GM21825 (cell line): ENCODE measurements around the gene EML1.
"Not testable (repeated sequence)": the region's sequence is repeated elsewhere in the genome, so short reads cannot be mapped to it uniquely, and the experiment has no call there.

ENCODE experiments used
- ATAC-seq: cut with Tn5 transposase; IDR thresholded peaks from one replicate; pipeline ENCODE4 v1.9.1; 2021; ENCODE audit warnings: mild to moderate bottlenecking, moderate library complexity; ENCODE audit not compliant: unreplicated experiment

The EML1 gene

DNA sequence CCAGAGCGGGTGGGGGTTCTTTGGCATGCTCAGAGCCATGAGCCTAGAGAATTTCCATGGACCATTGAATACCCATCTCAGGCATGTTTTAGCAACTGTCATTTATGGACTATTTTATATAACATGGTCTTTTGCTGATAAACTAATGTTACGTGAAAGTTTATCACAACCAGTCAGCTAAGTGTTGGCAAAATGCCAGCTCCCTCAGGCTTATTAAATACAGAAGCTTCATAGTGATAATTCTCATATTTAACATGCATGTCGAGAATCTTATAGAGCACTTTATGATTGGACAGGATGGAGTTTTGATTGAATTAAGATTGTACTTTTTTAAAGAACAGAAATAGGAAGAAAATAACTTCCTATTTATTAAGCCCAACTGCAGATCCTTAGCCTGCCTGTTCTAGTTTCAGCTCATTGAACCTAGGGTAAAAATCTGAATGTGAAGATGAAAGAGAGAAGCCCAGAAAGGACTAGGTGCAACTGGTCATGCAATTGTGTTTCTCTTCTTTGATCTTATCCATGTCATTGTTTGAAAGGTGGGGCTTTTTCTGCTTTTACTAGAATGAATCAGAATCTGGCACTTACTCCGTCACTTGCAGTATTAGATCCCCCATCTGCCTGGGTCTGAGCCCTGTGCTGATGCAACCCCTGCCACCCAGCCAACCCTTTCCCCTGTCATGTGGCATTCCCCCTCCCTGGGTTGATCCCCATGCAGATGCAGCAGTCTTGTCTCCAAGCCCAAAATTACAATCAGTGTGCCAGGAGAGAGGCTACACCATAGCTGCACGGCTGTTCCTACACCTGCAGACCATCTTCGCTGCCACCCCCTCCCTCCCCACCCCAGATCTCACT is 137.4 kb downstream of the EML1 start:
- peak; percentile 77 for ATAC-seq

DNA sequence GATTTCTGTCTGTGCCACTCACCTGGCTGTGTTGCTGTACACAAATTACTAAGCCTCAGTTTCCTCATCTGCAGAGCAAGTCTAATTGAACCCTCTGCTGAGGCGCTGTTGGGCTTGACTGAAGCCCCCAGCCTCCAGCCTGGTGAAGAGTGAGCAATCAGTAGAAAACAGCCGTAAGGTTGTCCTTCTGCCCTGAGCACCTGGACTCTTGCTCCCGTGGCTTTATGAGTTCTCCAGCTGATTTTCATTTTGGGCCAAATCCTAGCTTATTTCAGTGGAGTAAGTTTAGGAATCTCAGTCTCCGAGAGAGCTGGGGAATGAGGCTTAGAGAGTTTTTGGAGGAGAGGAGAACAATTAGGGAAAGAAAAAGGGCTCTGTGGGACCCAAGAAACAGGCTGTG is 138.1 kb downstream of the EML1 start:
- ATAC-seq = no peak

DNA sequence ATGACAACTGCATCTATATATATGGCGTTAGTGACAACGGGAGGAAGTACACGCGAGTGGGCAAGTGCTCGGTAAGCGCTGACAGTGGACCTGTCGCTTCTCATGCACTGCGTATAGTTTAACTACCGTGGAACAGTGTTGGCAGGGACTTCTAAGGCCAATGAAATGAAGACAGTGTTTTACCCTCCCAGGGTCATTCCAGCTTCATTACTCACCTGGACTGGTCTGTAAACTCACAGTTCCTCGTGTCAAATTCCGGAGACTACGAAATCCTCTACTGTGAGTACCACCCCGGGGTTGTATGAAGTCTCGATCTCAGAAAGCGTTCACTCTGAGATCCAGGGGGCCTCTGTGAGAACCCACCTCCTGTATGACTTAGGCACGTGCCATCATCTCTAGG is 142.8 kb downstream of the EML1 start:
- ATAC-seq = no peak

DNA sequence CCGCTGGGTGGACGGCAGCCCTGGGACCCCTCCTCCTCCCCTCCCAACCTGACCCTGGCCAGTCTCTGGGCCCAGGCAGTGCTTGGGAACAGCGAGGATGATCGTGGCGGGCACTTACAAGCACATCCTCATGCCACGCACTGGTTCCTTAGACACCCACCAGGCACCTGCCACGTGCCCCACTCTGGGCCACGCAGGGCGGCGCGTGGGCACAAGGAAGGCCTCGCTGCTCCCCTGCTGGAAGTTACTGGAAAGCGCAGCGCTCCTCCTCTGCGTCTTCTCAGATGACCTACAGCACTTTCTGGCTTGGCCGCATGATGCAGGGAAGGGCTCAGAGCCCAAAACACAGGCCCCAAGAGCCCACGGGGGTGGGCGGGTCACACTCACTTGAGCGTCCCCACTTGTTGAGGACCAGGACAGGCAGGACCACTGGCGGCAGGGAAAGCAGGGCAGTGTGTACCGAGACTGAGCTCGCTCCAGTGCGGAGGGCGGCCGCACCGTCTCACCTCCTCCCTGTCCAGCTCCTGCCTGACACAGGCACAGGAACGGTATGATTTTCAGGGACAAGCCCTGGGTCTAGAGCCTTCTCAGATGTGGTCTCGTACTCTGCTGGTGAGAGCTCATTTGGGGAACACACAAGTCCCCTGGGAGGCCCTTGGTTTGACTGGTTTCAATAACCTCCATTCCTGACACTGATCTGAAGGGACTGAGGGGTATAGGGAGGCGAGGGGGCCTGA is 143.7 kb downstream of the EML1 start:
- ATAC-seq = peak; percentile 83

DNA sequence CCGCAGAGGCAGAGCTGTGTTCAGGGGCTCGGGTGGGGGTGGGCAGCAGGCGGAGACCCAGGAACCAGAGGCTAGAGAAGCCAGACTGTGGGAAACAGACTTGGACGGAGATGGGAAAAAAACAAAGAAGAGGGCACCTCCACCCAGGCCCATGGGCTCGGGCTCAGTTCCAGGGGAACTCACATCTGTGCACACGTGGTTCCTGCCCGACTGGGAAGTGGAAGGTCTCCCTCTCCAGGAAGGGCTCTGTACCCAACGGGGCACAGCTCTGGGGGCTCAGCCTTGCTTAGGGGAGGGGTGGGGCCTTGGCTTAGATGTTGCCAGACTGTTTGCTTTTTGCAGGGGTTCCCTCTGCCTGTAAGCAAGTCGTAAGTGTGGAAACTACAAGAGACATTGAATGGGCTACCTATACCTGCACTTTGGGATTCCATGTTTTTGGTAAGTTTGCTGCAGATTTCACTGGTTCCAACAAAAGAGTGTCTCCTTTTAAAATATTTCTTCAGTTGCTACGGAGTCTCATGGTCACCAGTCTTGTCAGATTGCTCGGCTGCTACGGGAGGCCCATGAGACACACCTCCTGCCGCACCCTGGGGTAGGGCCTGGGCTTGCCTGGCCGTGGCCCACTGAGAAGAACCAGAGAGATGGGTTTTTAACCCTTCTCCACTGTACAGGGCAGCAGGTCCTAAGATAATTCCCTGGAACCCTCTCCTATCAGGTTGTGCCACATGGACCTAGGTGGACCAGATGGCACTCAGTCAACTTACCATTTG is 144.4 kb downstream of the EML1 start:
- no peak for ATAC-seq

DNA sequence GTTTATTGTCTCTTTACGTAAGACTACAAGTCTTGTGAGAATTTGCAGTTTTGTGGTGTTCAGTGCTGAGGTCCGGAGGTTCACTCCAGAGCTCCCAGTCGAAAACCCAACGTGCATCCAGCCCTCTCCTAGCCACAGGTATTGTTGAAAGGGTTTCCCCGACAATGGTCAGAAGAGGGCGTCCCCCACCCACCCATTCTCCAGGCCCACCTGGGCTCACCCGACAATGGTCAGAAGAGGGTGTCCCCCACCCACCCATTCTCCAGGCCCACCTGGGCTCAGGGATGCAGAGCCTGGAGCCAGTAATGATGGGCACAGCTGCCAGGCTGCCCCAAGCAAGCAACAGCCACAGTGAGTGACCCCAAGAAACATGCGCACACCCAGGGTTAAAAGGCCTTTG is 145.2 kb downstream of the EML1 start:
- no peak for ATAC-seq

DNA sequence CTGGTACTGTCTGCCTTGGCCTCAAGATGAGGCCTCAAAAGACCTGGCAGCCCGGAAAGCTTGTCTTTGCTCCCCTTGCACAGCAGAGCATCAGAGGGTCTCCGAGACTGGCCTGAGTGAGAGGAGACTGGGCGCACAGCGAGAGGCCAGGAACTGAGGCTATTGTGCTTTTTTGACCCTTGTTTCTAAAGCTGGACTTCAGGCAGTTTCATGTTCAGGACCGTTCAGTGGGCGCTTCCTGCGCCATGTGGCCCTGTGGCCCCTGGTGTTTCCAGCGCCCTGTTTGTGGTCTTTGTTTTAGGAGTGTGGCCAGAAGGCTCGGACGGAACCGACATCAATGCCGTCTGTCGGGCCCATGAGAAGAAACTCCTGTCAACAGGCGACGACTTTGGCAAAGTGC is 145.7 kb downstream of the EML1 start:
- ATAC-seq = no peak

DNA sequence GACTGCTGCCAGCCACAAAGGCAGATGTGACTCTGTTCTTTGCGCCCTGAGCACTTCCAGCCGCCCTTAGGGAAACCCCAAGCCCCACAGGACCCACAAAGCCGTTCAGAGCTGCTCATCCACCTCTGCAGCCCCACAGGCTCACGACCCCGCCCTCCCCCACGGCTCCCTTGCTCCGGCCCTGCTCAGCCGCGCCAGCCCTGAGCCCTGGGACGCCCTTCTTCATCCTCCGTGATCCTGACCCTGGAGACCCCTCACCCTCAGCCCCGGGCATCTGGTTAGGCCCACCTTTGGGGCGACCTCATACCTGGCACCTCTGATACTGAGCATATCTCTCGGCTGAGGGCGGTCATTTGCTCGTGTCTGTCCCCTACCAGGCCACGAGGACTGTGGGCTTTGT is 146.2 kb downstream of the EML1 start:
- no peak for ATAC-seq

DNA sequence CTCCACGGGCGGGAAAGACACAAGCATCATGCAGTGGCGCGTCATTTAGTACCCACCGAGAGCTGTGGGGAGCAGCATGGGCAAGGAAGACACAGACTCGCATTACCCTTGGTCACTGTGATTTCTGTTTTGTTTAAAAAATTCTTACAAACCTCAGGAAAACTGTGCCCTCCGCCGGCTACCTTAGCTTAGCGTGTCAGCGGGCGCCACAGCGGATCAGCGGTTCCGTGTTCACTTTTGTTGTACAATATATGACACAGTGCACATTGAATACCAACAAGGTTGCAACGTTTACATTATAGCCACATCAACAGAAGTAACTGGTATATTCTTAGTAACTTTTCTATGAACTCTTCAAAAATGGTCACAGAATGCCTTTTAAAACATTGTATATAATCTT is 146.9 kb downstream of the EML1 start:
- ATAC-seq = no peak

DNA sequence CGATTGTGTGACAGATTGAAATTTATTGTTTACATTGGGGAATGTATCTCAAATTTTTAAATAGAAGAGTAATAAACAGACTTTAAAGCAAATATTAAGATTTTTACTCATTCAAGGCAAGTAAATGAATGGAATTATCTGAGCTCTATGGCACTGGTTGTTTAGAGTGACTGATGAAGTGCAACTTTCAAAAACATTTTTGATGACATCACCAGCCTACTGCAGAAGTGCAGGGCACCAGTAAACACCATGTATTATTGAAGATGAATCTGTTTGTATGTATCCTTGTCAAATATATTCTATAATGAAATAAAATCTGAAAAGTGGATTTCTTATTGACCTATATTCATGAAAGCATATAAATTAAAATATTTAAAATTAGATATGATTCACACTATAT is 148.0 kb downstream of the EML1 start:
- no peak for ATAC-seq

GRCh38 chr14:99943620-99944019 is 150.4 kb downstream of the EML1 start:
- ATAC-seq = no peak

GRCh38 chr14:99944241-99944651 is 151.0 kb downstream of the EML1 start:
- no peak for ATAC-seq

DNA sequence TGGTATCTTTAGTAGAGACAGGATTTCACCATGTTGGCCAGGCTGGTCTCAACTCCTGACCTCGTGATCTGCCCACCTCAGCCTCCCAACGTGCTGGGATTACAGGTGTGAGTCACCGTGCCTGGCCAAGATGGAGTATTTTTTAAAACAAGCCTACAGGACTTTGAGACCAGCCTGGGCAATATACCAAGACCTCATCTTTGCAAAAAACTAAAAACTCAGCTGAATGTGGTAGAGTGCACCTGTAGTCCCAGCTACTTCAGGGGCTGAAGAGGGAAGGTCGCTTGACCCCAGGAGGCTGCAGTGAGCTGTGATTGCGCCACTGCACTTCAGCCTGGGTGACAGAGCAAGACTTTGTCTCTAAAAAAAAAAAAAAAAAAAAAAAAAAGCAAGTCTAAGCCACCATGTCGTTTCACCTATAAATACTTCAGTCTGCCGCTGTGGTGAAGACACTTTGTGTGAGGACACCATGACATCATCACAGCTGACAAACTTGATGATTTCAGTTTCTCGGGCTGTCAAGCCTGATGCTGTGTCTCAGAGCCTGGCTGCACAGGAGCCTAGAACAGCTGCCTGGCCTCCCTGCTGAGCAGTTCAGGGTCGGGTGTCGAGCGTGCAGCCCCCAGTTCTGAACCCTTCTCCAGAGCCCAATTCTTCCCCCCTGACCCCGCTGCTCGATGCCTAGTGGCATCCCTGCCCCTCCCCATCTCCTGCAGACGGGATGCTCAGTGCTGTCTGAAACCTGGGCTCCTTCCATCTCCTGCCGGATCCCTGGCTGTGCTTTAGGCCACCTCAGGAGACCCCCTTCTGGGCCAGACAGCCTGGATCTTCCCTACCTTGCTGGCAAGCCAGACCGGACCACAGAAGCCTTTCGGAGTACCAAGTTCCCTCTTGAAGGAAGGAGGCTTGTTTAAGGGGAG is 152.8 kb downstream of the EML1 start:
- no peak for ATAC-seq

DNA sequence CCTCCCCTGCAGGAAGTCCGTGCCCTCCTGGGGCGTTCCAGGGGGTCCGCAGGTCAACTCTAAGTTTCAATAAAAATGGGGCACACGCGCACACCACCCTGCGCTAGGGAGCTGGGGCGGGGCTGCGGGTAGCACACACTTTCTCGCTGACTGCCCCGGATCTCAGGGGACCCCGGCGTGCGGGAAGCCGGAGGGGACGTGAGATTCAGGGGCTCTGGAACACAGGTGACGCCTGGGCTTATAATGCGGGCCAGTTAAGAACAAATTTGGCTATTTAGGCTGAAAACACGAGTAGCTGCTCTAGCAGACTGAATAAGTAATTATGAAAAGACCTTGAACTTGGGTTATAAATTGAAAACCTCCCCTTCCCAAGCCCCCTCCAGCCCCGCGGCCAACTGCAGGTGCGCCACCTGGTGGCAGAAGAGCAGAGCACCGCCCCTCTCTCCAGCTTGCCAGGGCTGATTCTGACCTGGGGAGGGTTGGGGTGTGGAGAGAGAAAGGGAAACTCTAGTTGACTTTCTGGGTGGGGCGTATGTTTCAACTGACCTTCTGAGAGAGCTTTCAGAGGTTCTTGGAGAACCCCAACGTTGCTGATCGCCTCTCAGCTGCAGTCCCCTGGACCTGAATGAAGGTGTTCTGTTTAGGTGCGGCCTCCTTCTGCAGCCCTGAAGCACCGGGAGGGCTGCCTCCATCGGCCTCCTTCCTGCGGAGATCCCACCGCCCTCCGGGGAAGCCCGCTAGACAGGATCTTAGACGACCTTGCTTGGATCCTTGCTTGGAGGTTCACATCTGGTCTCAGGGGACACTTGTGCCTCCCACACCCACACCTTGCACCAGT is 153.7 kb downstream of the EML1 start:
- no peak for ATAC-seq

DNA sequence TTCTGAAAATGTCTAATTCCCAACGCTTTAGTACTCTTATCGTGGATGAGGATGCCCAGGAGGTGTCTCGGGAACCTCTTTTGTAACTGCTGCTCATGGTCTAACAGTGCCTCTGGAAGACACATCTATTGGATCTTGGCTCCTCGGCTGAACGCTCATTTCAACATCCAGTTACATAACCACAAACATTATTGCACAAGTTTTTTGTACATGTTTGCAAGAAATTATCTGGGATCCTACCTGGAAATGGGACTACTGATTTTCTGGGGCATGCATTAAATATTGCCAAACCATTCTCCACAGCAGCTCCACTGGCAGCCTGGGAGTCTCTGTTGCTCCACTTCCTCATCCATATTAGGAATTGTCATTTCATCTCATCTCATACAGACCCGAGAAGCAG is 154.5 kb downstream of the EML1 start:
- no peak for ATAC-seq

DNA sequence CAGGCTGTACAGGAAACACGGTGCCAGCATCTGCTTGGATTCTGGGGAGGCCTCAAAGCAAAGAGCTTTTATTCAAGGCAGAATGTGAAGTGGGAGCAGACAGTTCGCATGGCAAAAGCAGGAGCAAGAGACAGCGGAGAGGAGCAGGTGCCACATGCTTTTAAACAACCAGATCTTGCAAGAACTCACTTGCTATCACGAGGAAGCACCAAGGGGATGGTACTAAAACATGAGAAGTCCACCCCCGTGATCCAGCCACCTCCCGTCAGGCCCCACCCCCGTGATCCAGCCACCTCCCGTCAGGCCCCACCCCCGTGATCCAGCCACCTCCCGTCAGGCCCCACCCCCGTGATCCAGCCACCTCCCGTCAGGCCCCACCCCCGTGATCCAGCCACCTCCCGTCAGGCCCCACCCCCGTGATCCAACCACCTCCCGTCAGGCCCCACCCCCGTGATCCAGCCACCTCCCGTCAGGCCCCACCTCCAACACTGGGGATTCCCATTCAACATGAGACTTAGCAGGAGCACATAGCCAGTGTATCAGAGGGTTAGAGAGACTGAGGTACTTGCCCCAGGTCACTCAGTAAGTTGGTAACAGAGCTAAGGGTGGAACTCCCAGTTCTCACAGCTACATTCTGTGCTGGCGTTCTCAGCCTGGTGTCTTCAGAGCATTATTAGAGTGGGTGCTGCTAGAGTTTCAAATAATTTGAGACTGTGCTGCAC is 156.0 kb downstream of the EML1 start:
- ATAC-seq = not testable (repeated sequence)

DNA sequence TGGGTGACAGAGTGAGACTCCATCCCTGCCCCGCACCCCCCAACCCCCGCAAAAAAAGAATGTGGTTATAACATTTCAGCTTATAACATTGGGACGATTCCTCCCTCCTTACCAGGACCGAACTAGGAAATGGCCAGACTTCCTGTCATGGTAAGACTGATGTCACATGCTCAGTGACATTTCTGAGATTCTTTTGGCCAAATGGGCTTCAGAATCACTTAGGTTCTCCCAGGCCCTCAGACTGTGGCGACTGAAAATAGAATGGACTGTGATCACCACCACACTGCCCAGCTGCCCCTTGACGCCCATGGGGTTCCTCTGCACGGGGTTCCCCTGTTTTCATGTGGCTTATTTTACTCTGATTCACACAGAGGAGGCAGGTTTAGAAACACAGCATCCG is 157.0 kb downstream of the EML1 start:
- no peak for ATAC-seq

GRCh38 chr14:99951085-99951484 is 157.9 kb downstream of the EML1 start:
- ATAC-seq = no peak

DNA sequence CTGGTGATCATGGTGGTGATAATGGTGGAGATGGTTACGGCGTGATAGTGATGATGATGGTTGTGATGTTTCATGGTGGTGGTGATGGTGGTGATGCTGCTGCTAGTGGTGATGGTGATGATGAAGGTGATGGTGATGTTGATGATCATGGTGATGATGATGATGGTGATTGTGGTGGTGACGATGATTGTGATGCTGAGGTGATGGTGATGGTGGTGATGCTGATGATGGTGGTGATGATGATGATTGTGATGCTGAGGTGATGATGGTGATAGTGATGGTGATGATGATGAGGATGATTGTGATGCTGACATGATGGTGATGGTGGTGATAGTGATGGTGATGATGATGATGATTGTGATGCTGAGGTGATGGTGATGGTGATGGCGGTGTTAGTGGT is 158.8 kb downstream of the EML1 start:
- ATAC-seq = no peak
